Measurements from ENCODE around the gene SFMBT1.
"Not testable (repeated sequence)": the region's sequence is repeated elsewhere in the genome, so short reads cannot be mapped to it uniquely, and the experiment has no call there.

SFMBT1 gene

GRCh38 chr3:53038679-53039375, 7.0 kb downstream of the SFMBT1 start:
- DNase-seq (ENCODE audit: low spot score) = no peak

- DNase-seq (ENCODE audit: low spot score) = no peak
Observed at GRCh38 chr3:53035825-53036619, 9.9 kb downstream of the SFMBT1 start.

- DNase-seq (ENCODE audit: low spot score) = not testable (repeated sequence)
Observed at GRCh38 chr3:53035018-53035417, 10.9 kb downstream of the SFMBT1 start.

GRCh38 chr3:53034411-53034810, 11.5 kb downstream of the SFMBT1 start:
- DNase-seq (ENCODE audit: low spot score) = not testable (repeated sequence)

- no peak for DNase-seq (ENCODE audit: low spot score)
Observed at GRCh38 chr3:53032609-53033008, 13.3 kb downstream of the SFMBT1 start.

GRCh38 chr3:53030619-53031449, 15.0 kb downstream of the SFMBT1 start:
- DNase-seq (ENCODE audit: low spot score) = no peak

GRCh38 chr3:53028641-53029040, 17.2 kb downstream of the SFMBT1 start:
- no peak for DNase-seq (ENCODE audit: low spot score)

GRCh38 chr3:53027254-53027844, 18.5 kb downstream of the SFMBT1 start:
- no peak for DNase-seq (ENCODE audit: low spot score)

- no peak for DNase-seq (ENCODE audit: low spot score)
Observed at GRCh38 chr3:53026382-53027162, 19.3 kb downstream of the SFMBT1 start.

GRCh38 chr3:53024315-53024714, 21.6 kb downstream of the SFMBT1 start:
- no peak for DNase-seq (ENCODE audit: low spot score)

- DNase-seq (ENCODE audit: low spot score) = no peak
Observed at GRCh38 chr3:53023072-53023823, 22.6 kb downstream of the SFMBT1 start.

- no peak for DNase-seq (ENCODE audit: low spot score)
Observed at GRCh38 chr3:53022647-53023046, 23.2 kb downstream of the SFMBT1 start.

GRCh38 chr3:53016236-53016635, 29.6 kb downstream of the SFMBT1 start:
- DNase-seq (ENCODE audit: low spot score) = no peak

GRCh38 chr3:53011324-53011723, 34.5 kb downstream of the SFMBT1 start:
- no peak for DNase-seq (ENCODE audit: low spot score)

- DNase-seq (ENCODE audit: low spot score) = no peak
Observed at GRCh38 chr3:53009826-53010539, 35.9 kb downstream of the SFMBT1 start.

GRCh38 chr3:53008932-53009331, 36.9 kb downstream of the SFMBT1 start:
- no peak for DNase-seq (ENCODE audit: low spot score)

- no peak for DNase-seq (ENCODE audit: low spot score)
Observed at GRCh38 chr3:53005854-53006513, 39.9 kb downstream of the SFMBT1 start.

- no peak for DNase-seq (ENCODE audit: low spot score)
Observed at GRCh38 chr3:53005338-53005737, 40.5 kb downstream of the SFMBT1 start.

GRCh38 chr3:53003320-53003719, 42.6 kb downstream of the SFMBT1 start:
- DNase-seq (ENCODE audit: low spot score) = no peak

All from cerebellar cortex (tissue), 1 donor.